ENCODE data around the gene CXCR1.

DNA sequence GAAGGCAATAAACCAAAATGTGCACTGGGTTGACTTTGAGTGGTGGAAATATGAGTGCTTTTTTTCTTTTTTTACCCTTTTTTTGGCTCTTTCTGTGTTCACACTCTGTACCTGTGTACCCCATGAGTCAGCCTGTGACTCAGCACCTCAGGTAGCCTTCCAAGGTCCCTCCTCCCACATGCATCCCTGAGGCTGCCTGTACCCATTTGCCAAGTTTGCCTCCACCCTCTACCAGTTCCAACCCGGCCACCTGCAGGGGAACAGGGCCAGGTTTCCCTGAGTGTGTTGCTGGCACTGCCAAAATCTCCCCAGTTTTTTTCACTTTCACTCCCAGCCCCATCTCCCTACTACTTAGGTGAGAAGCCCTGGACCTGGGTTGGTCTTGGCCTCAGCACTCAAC is 14.0 kb downstream of the CXCR1 start:
- TF ChIP-seq, protein P1, sequence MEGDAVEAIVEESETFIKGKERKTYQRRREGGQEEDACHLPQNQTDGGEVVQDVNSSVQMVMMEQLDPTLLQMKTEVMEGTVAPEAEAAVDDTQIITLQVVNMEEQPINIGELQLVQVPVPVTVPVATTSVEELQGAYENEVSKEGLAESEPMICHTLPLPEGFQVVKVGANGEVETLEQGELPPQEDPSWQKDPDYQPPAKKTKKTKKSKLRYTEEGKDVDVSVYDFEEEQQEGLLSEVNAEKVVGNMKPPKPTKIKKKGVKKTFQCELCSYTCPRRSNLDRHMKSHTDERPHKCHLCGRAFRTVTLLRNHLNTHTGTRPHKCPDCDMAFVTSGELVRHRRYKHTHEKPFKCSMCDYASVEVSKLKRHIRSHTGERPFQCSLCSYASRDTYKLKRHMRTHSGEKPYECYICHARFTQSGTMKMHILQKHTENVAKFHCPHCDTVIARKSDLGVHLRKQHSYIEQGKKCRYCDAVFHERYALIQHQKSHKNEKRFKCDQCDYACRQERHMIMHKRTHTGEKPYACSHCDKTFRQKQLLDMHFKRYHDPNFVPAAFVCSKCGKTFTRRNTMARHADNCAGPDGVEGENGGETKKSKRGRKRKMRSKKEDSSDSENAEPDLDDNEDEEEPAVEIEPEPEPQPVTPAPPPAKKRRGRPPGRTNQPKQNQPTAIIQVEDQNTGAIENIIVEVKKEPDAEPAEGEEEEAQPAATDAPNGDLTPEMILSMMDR (conservative IDR thresholded peaks at IDR 0.05; ENCODE audit: low read length): no peak
- TF ChIP-seq EZH2phosphoT487 (IDR thresholded peaks at IDR 0.05; ENCODE audit: borderline replicate concordance, low read depth, low read length): no peak
